ENCODE results near the gene EFL1. TPM values are rescaled to one million over a fixed set of nuclear protein-coding genes. Genes with fewer than 3 reads are reported as not detected.

The EFL1 gene
- total and polyA plus RNA-seq, 9 of the 15 experiments (the other 6 are each of a cell fraction or from before 2014, with no cell fraction given), result 4.8 to 32.5 (median 16.9) TPM

GRCh38 chr15:82146990-82147461 lies 115.5 kb downstream of the EFL1 start (continued):
- TF ChIP-seq CTCF (IDR thresholded peaks at IDR 0.05 in 2 of 3, conservative IDR thresholded peaks at IDR 0.05 in 1 of 3; ENCODE audit: insufficient read depth in 2 of 3, low read depth in 1 of 3, low read length in 3 of 3) (no peak), KDM1A (IDR thresholded peaks at IDR 0.05) (peak; percentile 58 to 67; a peak in 3 of 4 replicates), BDP1 (IDR thresholded peaks at IDR 0.05; ENCODE audit: insufficient read depth, insufficient read length) (no peak), KLF10 (CRISPR knock-in tag; IDR thresholded peaks at IDR 0.05) (no peak), ZNF511 (CRISPR knock-in tag; IDR thresholded peaks at IDR 0.05) (no peak), MTA1 (IDR thresholded peaks at IDR 0.05; ENCODE audit: borderline replicate concordance) (no peak), SIN3A (IDR thresholded peaks at IDR 0.05; ENCODE audit: borderline replicate concordance in 2 of 2, control insufficient read depth in 1 of 2, low read depth in 2 of 2, low read length in 2 of 2) (no peak; a peak in 1 of 4 replicates), MAFG (tag; conservative IDR thresholded peaks at IDR 0.05) (peak; percentile 79), ZNF318 (IDR thresholded peaks at IDR 0.05; ENCODE audit: borderline replicate concordance in 1 of 2, low read depth in 1 of 2) (peak in 1 of 2 experiments; percentile 99; a peak in 2 of 4 replicates), ATF2 (CRISPR knock-in tag; IDR thresholded peaks at IDR 0.05) (no peak), PRDM10 (IDR thresholded peaks at IDR 0.05; ENCODE audit: partially characterized antibody) (peak; percentile 43)

All from K562 (cell line).